NCI-H510A (cell line): ENCODE results near the gene SLX9.
"Not testable (repeated sequence)": the region's sequence is repeated elsewhere in the genome, so short reads cannot be mapped to it uniquely, and the experiment has no call there.

ENCODE experiments used
- DNase-seq: peaks from one replicate; lab custom pipeline; 2025; lab: John Stamatoyannopoulos, UW

Gene SLX9

DNA sequence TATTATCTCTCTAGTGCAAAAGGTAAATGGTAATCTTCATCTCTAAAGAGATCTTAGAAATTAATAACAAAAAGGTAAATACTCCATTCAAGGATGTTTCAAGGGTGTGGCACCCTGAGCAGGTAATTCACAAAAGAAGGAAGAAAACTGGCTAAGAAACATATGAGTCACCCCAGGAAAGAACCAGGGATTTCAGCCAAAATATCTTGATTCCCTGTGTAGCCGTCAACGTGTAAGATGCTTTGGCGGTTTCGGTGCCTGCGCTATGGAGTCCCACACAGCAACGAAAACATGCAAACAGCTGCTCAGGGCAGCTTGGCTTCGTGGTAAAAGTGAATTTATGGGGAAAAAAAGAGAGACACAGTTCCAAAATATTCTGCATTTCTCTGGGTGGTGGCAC lies 22.9 kb upstream of the SLX9 start:
- no peak for DNase-seq

DNA sequence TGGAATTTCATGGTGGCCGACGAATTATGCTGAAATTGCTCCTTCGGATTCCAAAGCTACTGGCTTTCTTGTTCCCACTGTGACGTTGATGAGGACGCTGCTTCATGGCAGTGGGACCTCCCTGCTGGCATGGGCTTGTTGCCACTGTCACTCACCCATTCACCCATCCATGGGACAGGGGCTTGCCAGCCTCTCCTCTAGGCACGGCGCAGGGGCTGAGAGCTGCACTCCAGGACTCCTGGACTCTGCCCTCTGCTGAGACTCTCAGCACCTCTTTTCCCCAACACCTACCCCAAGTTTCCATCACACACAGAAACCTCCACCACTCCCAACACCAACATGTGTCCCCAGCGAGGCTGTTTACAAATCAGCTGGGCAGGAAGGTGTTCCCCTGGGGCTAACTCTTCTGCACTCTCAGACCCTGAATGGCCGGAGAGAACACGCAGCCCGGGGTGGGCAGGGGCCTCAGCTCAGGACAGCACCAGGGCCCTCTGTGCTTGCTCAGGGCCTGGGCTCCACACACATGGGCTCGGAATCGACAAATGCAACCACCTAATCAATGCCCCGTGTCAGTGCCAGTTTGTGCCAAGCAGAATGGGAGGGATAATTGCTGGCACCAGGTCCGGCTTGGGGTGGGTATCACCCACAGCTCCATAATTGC lies 22.3 kb upstream of the SLX9 start:
- no peak for DNase-seq

DNA sequence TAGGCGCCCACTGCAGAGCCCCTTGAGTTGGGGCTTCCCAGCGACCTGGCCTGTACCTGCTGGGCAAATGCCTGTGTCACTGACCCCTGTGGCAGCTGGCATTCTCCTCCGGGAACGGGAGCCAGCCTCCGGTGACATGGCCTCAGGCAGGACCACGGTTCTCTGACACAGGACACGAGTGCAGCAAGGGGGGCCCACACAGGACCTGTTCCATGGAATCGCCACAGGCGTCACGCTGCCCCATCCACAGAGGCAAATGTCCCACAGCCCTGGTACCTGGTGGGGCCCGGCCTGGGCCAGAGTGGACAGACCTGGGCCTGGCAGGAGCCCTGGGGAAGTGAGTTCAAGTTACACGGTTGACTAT lies 21.7 kb upstream of the SLX9 start:
- DNase-seq = no peak

DNA sequence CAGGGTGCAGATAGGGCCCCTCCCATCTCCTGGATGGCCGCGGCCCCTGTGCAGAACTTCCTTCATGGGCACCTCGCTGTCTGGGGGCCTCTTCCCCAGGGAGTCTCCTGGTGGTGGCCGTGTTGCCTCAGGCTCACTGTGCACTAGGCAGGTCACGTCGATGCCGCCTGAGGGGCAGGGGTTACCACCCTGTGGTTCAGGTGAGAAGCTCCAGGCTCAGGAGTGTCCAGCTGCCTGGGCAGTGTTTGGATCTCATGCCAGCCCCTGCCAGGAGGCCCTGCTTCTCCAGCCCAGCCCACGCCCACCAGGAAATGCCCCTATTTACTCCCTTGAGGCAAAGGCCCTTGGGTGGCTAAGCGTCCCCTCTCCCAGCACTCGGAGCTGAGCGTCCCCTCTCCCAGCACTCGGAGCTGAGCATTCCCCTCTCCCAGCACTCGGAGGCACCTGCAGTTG lies 21.2 kb upstream of the SLX9 start:
- no peak for DNase-seq

DNA sequence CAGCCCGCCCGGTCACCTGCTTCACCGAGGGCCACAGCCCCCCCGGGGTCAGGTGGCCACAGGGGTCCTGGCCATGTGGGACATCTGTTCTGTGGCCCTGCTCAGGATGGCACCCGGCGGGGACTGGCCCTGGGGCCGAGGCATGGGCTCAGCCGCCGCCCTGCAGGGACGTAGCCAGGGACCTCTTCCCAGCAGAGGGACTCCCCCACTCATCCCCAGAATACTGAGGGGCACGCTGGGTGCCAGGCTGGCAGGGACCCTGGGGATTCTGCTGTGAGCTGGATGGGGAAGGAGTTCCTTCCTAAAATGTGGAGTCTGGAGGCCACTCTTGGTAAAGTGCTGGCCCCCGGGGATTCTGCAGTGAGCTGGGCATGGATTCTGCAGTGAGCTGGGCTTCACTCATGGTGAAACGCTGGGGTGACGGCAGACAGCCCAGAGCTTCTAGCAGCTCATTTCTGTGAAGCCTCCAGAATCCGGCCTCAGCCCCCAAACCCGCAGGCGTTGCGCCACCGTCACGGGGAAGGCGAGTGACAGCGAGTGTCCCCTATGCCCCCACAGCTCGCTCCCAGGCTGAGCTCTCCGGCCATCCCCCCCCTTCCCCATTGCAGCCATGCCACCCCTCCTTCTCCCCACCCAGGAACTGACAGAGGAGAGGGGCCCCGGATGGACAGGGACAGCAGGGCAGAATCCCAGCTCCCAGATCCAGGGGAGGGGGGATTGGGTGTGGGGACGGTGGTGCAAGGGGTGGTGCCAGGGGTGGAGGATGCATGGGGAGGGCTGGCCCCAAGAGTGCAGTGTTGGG lies 20.5 kb upstream of the SLX9 start:
- DNase-seq = no peak

DNA sequence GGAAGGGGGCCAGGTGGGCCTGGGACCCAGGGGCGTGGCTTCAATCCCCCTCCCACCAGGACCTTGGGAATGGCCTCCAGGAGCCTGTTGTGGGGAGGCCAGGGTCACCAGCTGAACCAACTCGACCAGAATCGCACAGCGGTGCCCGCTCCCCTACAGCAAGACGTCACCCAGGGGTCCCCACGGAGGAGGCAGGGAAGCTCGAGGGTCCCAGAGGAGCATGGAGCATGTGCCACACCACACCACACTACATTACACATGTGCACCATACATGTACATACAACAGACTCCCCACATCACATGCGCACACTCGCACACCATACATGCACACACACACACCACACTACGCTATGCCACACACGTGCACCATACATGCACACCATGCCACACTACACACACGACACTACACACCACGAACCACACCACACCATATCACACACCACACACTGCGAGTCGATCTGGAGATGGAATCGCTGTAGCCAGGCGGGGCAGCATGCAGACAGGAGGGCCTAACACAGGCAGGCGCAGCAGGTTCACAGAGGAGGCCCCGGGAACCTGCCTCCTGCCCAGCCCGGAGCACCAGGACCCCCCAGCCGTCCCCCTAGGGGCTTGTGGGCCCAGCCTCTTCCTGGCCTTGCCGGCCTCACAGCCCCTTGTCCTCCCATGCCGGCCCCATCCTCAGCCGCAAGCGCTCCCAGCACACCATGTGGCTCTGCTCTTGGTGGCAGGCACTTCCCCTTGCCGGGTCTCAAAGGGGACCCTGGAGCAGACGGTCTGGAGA lies 19.7 kb upstream of the SLX9 start:
- DNase-seq = no peak

DNA sequence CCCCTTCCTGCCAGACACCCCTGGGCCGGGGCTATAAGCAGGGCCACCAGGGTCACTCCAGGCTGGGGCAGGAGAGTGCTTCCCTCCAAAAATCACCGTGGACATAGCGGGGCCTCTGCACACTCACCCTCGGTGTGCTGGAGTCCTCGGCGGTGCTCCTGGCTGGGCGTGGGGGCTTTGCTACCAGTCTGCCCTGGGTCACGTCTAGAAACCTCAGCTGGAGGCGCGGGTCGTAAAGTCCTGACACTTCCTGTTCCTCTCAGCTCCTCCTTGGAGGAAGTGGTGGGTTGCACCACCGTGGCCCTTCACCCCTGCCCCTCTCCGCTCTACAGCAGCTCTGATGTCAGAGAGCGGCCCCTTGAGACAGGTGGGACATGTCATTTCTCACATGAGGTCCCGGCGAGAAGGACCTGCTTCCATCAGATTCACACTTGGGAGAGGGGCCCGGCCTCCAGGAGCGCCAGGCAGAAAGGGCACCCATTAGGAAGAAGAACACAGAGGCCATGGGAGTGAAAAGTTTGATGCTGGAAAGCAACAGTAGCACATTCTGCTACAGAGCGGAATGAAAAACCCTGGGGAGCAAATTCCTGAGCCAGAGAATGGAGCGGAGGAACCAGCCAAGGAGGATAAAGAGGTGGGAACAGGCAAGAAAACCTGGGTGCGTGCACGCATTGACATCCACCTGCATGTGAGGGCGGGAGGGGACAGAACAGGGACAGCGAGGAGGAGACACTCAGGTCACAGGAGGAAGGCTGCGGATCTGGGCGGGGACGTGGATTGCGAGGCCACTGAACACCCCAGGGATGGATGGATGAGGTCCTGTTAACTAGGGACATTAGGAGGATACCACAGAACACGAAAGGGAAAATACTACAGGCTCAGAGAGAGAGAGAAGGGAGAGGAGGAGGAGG lies 18.9 kb upstream of the SLX9 start, which contains the start of gene ITGB2:
Gene ITGB2, minus strand, starts transcription at position 206 of the 911 bp plus-strand sequence. CDS start 10,117 bp downstream, outside the sequence.
- DNase-seq = no peak

DNA sequence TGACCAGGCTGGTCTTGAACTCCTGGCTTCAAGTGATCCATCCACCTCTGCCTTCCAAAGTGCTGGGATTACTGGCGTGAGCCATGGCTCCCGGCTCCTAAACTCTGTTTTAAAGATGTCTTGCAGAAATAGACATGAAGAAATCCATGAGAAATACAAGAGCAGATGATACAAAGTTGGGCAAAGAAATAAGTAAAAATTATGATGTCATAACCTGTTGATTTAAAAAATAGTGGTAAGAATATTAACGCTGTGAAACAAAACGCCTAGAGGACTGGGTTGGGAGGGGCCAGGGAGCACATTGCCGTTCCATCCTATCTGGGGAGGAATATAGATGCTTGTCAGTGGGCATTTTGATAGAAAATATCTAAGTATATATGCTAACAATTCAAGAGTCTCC lies 17.9 kb upstream of the SLX9 start:
- DNase-seq = no peak

DNA sequence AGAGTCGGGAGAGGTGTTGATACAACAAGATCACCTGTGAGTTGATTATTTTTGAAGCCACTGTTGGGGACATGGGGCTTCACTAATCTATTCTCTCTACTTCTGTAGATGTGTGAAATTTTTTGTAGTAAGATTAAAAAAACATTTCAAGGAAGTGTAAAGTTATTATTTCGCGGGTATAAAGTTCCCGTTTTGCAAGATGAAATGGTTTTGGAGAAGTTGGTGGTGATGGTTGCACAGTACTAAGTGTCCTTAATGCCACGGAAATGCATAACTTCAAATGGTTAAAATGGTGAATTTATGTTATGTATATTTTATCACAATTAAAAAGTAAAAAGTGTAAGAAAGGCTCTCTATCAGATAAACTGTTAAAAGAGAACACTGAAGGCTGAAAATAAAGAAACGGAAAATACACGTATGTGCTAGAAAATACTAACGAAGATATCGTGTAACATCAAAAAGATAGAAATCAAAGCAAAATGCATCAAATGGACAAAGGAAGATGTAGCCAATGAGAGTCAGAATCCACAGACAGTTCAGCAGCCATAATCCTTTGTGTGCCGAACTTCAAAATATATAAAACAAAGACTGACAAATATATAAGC lies 16.2 kb upstream of the SLX9 start:
- DNase-seq = no peak

DNA sequence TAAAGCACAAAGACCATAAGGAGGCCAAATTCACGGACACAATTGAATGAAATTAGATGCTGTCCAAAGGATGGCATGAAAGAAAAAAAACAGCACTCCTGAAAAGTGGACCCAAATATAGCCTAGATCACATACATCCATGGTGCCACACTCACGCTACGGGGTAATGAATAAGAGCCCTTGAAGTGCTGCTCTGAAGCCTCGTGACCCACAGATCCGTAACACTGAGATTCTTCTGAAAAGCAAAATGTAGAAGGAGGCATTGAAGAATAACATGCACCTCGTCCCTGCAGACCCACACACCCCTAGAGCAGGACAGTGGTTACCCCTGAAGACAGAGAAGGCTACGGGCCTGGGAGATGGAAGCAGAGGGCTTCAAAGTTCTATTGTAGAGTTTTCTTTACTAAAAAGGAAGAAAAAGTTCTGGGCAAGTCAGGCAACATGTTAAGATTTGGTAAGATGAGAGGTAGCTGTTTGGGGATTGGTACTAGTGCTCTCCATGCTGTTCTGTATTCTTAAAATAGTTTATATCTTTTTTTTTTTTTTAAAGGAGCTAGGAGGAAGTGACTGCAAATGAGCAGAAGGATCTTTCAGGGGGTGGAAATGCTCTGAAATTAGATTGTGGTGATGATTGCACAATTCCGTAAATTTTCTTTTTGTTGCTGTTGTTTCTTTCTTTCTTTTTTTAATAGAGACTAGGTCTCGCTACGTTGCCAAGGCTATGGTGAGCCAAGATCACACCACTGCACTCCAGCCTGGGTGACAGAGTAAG lies 15.0 kb upstream of the SLX9 start:
- DNase-seq = no peak

DNA sequence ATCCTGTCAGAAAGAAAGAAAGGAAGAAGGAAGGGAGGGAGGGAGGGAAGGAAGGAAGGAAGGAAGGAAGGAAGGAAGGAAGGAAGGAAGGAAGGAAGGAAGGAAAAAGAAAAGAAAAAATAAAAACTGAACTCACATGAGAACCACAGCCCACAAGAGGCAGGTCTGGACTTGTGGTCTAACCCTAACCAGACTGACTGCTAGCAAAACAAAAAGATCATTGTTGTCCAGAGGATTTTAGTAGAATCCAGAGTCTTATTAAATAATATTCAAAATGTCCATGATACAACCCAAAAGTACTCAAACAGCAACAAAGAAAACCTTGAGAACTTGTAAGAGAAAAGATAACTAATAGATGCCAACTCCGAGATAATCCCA lies 14.5 kb upstream of the SLX9 start:
- no peak for DNase-seq

DNA sequence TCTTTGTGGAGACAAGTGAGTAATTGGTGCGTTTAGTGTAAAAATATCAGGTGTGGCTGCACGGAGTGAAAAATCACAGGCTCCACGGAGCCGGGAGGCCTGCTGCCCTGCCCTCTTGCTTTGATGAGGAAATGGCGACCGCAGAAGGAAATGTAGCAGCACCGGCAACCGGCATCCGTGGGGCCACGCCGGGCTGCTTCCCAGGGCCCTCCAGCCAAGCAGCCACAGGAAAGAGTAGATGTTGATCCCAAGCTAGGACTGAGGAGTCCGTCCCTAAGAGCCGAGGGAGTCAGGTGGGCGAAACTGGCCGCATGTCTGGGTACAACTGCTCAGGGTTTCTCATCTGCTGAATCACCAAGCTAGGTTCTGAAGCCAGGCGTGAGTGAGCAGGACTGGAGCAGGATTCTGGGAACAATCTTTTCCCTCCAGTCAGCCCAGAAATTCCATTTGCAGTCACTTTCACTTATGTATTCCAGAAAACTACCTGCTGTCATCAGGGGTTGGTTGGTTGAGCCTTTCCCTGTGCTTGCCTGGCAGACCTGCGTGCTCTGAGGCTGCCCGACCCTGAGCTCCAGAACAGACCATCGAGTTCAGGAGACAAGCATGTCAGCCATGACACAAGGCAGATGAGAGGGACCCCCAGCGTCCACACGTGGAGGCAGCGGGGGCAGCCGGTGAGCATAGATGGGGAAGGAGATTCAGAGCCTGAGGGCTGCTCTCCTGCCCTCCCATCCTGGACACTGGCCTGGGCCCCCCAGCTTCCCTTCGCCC lies 13.3 kb upstream of the SLX9 start:
- no peak for DNase-seq

DNA sequence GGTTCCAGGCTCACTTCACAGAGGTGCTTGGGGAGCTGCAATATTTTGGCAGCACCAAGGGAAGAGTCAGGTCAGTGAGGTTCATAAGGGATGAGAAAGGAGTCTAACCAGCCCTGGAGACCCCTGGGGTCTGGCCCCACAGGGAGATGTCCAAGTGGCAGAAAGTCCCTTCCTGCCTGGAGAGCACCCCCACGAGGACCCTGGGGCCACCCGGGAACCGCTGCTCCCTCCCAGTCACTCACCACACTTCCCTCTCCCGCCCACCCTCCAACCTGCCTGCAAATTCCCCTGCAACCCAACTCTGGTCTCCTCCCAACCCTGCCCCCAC lies 12.6 kb upstream of the SLX9 start:
- DNase-seq = no peak

DNA sequence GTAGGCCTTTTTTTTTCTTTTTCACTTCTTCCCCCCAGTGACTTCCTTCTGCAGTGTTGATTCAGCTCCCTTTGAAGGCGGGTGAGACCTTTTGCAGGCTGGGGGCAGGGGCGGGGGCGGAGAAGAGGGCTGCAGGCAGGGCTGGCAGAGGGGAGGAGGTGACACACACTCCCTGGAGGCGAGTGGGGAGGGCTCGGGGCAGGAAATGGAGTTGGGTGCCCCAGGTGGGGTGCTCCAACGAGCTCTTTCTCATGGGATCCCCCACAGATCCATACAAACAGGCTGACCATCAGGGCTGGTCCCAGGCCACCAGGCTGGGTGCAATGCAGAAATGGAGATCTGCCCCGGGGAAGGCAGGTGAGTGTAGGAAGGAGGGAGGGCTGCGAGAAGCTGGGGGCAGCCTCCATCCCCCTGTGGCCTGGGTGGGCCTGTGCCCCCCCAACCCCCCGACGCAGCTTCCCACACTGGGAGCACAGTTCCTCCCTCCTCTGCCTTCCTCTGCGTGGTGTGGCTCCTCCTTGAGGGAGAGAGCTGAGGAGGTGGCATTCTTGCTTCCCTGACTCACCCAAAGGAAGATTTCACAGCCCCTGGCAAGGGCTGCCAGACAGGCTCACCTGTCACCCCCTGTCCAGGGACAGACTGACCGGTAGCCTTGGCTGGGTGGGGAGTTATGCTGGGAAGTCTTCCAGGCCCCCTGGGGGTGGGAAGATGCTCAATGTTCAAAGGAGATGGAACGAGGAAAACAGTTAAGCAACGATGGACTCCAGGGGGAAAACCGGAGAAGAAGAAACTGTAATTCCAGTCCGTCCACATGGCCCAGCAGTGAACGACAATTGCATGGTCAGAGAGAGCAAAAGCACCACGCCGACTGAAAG lies 12.0 kb upstream of the SLX9 start:
- DNase-seq = no peak

DNA sequence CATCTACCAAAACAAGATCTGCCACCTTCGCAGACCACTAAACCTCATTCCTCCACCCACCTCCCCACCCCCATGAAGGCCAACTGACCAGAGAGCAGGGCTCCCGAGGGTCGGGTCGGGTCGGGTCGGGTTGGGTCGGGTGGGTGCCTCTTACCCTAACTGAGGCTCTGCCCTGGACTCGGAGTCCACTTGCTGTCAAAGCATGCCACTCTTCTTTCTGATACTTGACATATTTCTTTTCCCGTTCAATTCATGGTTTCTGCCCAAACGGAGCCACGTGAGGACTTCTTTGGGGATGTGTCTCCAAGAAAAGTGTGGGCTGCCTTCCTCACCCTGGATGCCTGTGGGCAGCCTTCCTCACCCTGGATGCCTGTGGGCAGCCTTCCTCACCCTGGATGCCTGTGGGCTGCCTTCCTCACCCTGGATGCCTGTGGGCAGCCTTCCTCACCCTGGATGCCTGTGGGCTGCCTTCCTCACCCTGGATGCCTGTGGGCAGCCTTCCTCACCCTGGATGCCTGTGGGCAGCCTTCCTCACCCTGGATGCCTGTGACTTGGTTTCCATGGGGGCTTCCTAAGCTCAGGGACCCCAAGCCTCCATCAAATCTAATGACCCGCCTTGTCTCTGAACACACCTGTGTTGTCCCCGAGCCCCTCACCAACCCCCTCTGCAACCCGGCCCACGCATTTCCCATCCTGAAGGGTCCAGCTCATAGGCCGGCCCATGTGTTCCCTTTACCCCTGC lies 11.2 kb upstream of the SLX9 start:
- not testable (repeated sequence) for DNase-seq

DNA sequence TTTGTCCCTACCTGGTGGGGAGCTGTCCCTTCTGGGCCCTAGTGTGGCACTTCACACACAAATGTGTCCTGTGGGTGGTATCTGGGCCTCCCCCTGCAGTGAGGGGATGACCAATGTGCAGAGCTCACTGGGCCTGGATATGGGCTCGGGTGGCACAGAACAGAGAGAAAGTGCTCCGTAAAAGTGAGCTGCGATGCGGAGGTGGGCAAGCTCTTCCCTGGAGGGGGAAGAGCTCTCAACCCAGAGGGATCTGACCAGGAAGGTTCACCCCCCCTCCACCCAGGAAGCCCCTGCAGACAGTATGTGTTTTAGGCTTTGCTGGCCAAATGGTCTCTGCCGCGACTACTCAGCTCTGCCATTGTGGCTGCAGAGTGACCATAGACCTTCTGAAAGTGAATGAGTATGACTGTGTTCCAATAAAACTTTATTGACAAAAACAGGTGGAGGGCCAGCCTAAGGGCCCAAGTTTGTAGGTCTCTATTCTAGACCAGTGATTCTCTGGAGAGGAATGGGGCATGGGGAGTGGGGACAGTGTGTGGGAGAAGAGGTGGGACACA lies 10.5 kb upstream of the SLX9 start:
- no peak for DNase-seq

DNA sequence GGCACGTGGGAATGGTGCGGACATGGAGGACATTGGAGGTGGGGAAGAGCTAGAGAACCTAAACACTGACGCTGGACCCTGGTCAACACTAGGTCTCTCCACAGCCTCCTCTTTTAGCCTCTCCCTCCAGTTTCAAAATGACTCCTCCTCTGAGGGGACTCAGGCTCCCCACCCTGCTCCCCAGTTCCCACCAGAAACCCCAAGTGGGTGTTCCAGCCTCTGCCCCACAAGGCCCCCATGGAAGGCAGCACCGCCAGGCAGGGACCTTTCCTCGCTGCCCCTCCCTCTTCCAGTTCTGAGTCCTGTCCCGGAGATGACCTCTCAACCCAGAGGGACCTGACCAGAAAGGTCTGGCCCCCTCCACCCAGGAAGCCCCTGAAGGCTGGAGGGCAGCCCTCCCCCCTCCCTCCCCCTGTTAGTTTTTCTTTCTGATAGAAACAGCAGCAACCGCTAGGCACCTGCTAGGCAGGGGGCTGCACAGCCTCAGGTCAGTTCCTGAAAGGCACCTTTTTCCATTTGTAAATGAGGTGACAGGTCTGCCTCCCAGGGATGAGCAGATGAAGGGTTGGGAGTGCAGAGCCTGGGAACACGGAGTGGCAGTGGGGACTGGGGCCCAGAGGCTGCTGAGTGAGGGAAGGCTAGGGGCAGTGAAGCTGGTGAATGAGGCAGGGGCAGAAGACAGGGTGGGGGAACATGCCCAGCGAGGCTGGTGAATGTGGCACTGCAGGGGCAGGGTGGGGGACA lies 9.9 kb upstream of the SLX9 start:
- no peak for DNase-seq
